Measurements from ENCODE around the gene TARP.

Gene TARP

DNA sequence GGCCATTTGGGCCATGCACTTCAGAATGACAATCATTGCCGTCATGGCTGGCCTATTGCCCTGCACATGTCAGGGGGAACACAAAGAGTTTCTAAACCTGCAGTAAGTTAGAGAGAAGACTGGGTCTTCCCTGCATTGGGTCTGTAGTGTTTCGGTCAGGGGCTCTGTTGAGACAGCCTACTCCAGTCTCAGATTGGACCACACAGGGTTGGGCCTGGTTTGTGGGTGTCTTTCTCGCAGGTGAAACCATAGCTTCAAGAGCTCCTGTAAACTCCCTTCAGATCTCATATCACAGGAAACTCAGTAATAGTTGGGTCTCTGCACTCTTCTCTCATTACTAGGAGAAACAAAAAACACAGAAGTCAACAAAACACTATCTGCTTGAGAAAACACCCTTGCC, 7.3 kb upstream of the TARP start:
- in situ Hi-C loops (cut with MboI; ENCODE audit: low sequenced_read_pairs), result no loop called here
- Histone ChIP-seq H3K4me3 (ENCODE audit: insufficient read depth, low read depth, low read length) (no peak overlapping the region), H4K91ac (ENCODE audit: insufficient read depth, low read depth, low read length) (no peak overlapping the region), H3K14ac (replicated peaks; ENCODE audit: low read depth, low read length) (no peak overlapping the region), H2AFZ (replicated peaks; ENCODE audit: low read length, poor library complexity) (no peak overlapping the region), H3K27ac (ENCODE audit: insufficient read depth, low read length) (no peak overlapping the region), H3K79me1 (ENCODE audit: low read depth in 1 of 2, low read length in 2 of 2) (no peaks in the 10 kb centered on the region), H2BK120ac (ENCODE audit: low read depth, low read length) (no peak overlapping the region), H2BK20ac (ENCODE audit: low read depth, low read length) (no peak overlapping the region), H3K27me3 (ENCODE audit: control insufficient read depth, insufficient read depth, low read length) (no peaks in the 10 kb centered on the region), H3K4me1 (ENCODE audit: control insufficient read depth, insufficient read depth, low read length) (no peaks in the 10 kb centered on the region), H4K20me1 (ENCODE audit: insufficient read depth, low read length) (no peaks in the 10 kb centered on the region), H2AK9ac (replicated peaks; ENCODE audit: low read depth, low read length, poor library complexity) (no peak overlapping the region), H2BK5ac (ENCODE audit: low read depth, low read length, poor library complexity, severe bottlenecking) (no peak overlapping the region), H2BK15ac (ENCODE audit: low read depth, low read length) (no peak overlapping the region), H3K4me2 (ENCODE audit: low read depth, low read length) (no peak overlapping the region), H2AK5ac (ENCODE audit: low read depth, low read length) (no peak overlapping the region), H3K9me3 (ENCODE audit: control insufficient read depth, insufficient read depth, low read length) (no peaks in the 10 kb centered on the region), H3K23ac (ENCODE audit: low read depth, low read length) (no peak overlapping the region), H3K56ac (ENCODE audit: extremely low read depth, insufficient read depth, low read length) (no peak overlapping the region), H3K36me3 (ENCODE audit: control insufficient read depth, insufficient read depth, low read length) (no peaks in the 10 kb centered on the region), H3K9me1 (ENCODE audit: insufficient read depth, low read length) (no peaks in the 10 kb centered on the region), H4K5ac (ENCODE audit: low read depth, low read length) (no peak overlapping the region), H3K4ac (ENCODE audit: low read depth, low read length) (no peak overlapping the region), H3K9ac (ENCODE audit: low read depth, low read length) (no peak overlapping the region), H4K8ac (ENCODE audit: low read depth in 2 of 2, low read length in 2 of 2) (no peak overlapping the region), H3K18ac (ENCODE audit: low read depth, low read length) (no peak overlapping the region)
- no peak for DNase-seq
- BruUV-seq (replicated peaks), result no TSS peak
- dilution Hi-C loops (cut with HindIII; ENCODE audit: low sequenced_read_pairs, unreplicated experiment), result no loop called here
- ChIA-PET CTCF (no interaction called here), POLR2A (ENCODE audit: unreplicated experiment) (no interaction called here)
- TF ChIP-seq, protein P1, sequence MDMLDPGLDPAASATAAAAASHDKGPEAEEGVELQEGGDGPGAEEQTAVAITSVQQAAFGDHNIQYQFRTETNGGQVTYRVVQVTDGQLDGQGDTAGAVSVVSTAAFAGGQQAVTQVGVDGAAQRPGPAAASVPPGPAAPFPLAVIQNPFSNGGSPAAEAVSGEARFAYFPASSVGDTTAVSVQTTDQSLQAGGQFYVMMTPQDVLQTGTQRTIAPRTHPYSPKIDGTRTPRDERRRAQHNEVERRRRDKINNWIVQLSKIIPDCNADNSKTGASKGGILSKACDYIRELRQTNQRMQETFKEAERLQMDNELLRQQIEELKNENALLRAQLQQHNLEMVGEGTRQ (IDR thresholded peaks at IDR 0.05; ENCODE audit: low read depth, low read length), result no peak
- TF ChIP-seq, protein P2, sequence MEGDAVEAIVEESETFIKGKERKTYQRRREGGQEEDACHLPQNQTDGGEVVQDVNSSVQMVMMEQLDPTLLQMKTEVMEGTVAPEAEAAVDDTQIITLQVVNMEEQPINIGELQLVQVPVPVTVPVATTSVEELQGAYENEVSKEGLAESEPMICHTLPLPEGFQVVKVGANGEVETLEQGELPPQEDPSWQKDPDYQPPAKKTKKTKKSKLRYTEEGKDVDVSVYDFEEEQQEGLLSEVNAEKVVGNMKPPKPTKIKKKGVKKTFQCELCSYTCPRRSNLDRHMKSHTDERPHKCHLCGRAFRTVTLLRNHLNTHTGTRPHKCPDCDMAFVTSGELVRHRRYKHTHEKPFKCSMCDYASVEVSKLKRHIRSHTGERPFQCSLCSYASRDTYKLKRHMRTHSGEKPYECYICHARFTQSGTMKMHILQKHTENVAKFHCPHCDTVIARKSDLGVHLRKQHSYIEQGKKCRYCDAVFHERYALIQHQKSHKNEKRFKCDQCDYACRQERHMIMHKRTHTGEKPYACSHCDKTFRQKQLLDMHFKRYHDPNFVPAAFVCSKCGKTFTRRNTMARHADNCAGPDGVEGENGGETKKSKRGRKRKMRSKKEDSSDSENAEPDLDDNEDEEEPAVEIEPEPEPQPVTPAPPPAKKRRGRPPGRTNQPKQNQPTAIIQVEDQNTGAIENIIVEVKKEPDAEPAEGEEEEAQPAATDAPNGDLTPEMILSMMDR (conservative IDR thresholded peaks at IDR 0.05; ENCODE audit: low read depth, low read length), result no peak
- no peak for TF ChIP-seq MAFK (IDR thresholded peaks at IDR 0.05; ENCODE audit: low read depth, low read length)
- no peak for TF ChIP-seq FOS (IDR thresholded peaks at IDR 0.05; ENCODE audit: low read depth, low read length)
- TF ChIP-seq RAD21 (IDR thresholded peaks at IDR 0.05; ENCODE audit: low read length), result no peak
- no peak for TF ChIP-seq POLR2A (IDR thresholded peaks at IDR 0.05; ENCODE audit: low read depth, low read length)
- no peak for TF ChIP-seq SMC3 (IDR thresholded peaks at IDR 0.05; ENCODE audit: low read depth, low read length)
- TF ChIP-seq, protein P3, sequence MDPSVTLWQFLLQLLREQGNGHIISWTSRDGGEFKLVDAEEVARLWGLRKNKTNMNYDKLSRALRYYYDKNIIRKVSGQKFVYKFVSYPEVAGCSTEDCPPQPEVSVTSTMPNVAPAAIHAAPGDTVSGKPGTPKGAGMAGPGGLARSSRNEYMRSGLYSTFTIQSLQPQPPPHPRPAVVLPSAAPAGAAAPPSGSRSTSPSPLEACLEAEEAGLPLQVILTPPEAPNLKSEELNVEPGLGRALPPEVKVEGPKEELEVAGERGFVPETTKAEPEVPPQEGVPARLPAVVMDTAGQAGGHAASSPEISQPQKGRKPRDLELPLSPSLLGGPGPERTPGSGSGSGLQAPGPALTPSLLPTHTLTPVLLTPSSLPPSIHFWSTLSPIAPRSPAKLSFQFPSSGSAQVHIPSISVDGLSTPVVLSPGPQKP (IDR thresholded peaks at IDR 0.05; ENCODE audit: borderline replicate concordance, low read depth, low read length), result no peak
- intact Hi-C loops (cut with micrococcal nuclease), result no loop called here
- no CpG with 5 or more reads among the region's 3 CpGs for WGBS, 2 experiments (ENCODE audit: extremely low coverage in 2 of 2, insufficient read length in 1 of 2)
- ATAC-seq (ENCODE audit: low read depth), result no peak
